Nephron progenitor cell (in vitro differentiated cells): ENCODE data around the gene RPTOR.

ENCODE experiments used
- DNase-seq: peaks from one replicate; pipeline ENCODE4 v3.0.0; 2021
- H3K27ac Mint-ChIP-seq: 2 replicates; pipeline ENCODE4 v1.8.0; 2021; ENCODE audit warnings: mild to moderate bottlenecking, moderate library complexity, mixed read lengths
- H3K27me3 Mint-ChIP-seq: 2 replicates; pipeline ENCODE4 v1.8.0; 2021; ENCODE audit warnings: mild to moderate bottlenecking, low read depth, mixed read lengths; ENCODE audit not compliant: poor library complexity
- H3K36me3 Mint-ChIP-seq: 2 replicates; pipeline ENCODE4 v1.8.0; 2021; ENCODE audit warnings: low read depth, mixed read lengths
- H3K4me1 Mint-ChIP-seq: 2 replicates; pipeline ENCODE4 v1.8.0; 2021; ENCODE audit warnings: mixed read lengths
- H3K4me3 Mint-ChIP-seq: 2 replicates; pipeline ENCODE4 v1.8.0; 2021; ENCODE audit warnings: mild to moderate bottlenecking, moderate library complexity, mixed read lengths
- H3K9me3 Mint-ChIP-seq: 2 replicates; pipeline ENCODE4 v1.8.0; 2021; ENCODE audit warnings: mild to moderate bottlenecking, moderate library complexity, mixed read lengths
- TF ChIP-seq, protein P1 (sequence below): fragments of 200-600 bp; sonication (generic); IDR thresholded peaks from 2 replicates; pipeline ENCODE4 v1.5.0; 2021; ENCODE audit warnings: antibody characterized with exemption

The RPTOR gene

DNA sequence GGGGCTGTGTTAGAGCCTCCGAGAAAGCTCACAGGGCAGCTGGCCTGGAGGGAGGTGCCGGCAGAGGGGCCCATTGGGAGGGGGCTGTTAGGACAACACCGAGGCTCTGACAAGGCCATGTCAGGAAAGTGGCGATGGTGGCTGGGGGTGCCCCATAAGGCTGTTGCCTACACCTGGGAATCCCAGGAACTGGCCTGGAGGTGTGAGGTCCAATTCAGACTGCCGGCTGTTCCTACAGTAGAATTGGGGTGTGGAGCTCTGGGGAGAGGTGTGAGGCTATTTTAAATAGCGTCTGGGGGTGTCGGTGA lies 292.0 kb downstream of the RPTOR start:
- Mint-ChIP-seq H3K27ac (peak overlapping the region; percentile 71), H3K27me3 (peaks cover 8% of the 10 kb centered on the region), H3K9me3 (peaks cover 2% of the 10 kb centered on the region), H3K4me3 (no peak overlapping the region), H3K4me1 (peaks cover 64% of the 10 kb centered on the region), H3K36me3 (peaks cover 17% of the 10 kb centered on the region)
- TF ChIP-seq, protein P1, sequence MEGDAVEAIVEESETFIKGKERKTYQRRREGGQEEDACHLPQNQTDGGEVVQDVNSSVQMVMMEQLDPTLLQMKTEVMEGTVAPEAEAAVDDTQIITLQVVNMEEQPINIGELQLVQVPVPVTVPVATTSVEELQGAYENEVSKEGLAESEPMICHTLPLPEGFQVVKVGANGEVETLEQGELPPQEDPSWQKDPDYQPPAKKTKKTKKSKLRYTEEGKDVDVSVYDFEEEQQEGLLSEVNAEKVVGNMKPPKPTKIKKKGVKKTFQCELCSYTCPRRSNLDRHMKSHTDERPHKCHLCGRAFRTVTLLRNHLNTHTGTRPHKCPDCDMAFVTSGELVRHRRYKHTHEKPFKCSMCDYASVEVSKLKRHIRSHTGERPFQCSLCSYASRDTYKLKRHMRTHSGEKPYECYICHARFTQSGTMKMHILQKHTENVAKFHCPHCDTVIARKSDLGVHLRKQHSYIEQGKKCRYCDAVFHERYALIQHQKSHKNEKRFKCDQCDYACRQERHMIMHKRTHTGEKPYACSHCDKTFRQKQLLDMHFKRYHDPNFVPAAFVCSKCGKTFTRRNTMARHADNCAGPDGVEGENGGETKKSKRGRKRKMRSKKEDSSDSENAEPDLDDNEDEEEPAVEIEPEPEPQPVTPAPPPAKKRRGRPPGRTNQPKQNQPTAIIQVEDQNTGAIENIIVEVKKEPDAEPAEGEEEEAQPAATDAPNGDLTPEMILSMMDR = no peak
- DNase-seq = no peak

DNA sequence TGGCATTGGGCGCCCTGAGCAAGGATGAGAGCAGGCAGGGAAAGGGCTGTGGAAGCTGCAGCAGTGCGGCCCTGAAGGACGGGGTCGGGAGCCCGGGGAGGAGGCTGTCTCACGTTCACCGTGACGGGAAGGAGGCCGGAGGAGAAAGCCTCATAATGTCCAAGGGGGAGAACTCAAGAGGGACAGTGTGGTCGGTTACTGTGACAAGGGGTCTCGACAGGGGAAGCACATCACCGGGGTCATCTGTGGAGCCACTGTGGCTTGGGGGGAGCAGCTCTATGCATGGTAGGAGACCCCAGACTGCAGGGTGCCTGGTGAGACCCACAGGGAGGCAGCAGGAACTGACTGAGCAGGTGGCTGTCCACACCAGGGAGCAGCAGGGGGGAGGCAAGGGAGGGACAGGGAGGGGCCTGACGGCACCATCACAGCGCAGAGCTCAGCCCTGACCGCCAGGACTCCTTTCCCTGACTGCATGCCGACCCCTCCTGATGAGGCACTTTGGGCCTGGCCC lies 292.4 kb downstream of the RPTOR start:
- H3K27me3 Mint-ChIP-seq = peaks cover 7% of the 10 kb centered on the region
- H3K36me3 Mint-ChIP-seq = peaks cover 15% of the 10 kb centered on the region
- H3K27ac Mint-ChIP-seq = peak overlapping the region; percentile 71
- TF ChIP-seq, protein P1 = no peak
- H3K9me3 Mint-ChIP-seq = no peaks in the 10 kb centered on the region
- peaks cover 60% of the 10 kb centered on the region for H3K4me1 Mint-ChIP-seq
- no peak overlapping the region for H3K4me3 Mint-ChIP-seq
- no peak for DNase-seq

DNA sequence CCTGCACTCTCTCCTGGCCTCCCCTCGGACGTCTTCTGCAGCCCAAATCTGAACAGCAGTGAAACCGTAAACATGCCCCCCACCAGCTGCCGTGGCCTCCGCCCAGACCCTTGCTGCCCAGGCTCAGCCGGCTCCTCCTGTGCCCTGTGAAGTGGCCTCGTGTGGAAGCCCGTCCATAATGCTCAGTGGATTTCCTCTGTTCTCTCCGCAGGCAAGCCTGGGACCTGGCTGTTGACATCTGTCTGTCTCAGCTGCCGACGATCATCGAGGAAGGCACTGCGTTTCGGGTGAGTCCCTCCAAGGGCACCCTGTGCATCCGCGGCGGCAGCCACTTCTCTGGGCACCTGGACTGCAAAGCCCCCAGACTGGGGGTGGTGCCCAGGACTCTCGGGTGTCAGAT lies 293.1 kb downstream of the RPTOR start:
- Mint-ChIP-seq H3K27me3 (peaks cover 9% of the 10 kb centered on the region), H3K36me3 (peaks cover 15% of the 10 kb centered on the region), H3K9me3 (no peaks in the 10 kb centered on the region), H3K4me3 (no peak overlapping the region), H3K4me1 (peaks cover 58% of the 10 kb centered on the region), H3K27ac (no peak overlapping the region)
- TF ChIP-seq, protein P1 = no peak
- DNase-seq = no peak

DNA sequence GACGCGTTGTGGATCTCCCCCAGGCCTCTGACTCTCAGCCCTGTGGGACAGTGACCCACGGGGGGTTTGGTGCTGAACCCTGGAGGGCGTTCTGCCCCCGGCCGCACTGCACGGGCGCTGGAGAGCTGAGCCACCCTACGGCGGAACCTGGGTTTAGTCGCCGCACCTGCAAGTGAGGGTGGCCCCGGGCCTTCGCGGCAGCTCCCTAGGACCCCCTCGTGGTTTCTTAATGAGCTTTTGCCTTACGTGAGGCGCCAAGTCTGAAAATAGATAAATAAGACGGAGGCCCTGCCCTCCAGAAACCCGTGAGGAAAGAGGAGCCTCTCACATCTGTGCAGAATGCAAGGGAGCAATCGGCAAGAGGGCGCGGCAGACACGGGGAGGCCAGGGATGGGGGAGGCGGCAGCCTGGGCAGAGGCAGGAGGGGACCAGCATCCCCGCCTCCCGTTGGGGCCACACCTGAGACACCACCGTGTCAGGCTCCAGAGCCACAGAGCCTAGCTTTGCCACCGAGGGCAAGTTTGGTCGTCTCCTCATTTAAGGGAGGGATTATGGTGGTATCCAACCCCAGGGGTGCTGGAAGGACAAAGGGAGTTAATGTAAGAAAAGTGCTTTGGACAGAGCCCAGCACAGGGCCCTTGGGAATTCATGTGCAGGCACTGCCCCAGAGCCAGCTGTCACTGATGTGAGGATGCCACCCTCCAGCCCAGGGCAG lies 293.8 kb downstream of the RPTOR start:
- H3K27me3 Mint-ChIP-seq = peaks cover 8% of the 10 kb centered on the region
- H3K9me3 Mint-ChIP-seq = no peaks in the 10 kb centered on the region
- H3K36me3 Mint-ChIP-seq = peaks cover 15% of the 10 kb centered on the region
- peaks cover 54% of the 10 kb centered on the region for H3K4me1 Mint-ChIP-seq
- no peak for DNase-seq
- peak overlapping the region; percentile 25 for H3K27ac Mint-ChIP-seq
- no peak overlapping the region for H3K4me3 Mint-ChIP-seq
- TF ChIP-seq, protein P1 = no peak

DNA sequence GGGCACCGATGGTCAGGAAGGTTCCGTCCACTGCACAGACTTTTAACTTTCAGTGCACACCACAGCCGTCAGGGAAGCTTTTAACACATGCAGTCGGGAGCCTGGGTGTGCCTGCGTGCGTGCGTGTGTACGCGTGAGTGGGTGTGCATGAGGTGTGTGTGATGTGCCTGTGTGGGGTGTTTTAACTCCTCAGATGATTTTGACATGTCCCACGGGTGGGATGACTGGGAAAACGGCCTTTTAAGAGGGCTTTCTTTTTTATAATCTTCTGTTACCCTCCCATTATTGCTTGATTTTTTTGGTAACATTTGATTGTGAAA lies 294.3 kb downstream of the RPTOR start:
- H3K27ac Mint-ChIP-seq = no peak overlapping the region
- TF ChIP-seq, protein P1 = no peak
- H3K27me3 Mint-ChIP-seq = peaks cover 10% of the 10 kb centered on the region
- peaks cover 15% of the 10 kb centered on the region for H3K36me3 Mint-ChIP-seq
- DNase-seq = no peak
- H3K4me1 Mint-ChIP-seq = peaks cover 52% of the 10 kb centered on the region
- H3K9me3 Mint-ChIP-seq = no peaks in the 10 kb centered on the region
- no peak overlapping the region for H3K4me3 Mint-ChIP-seq

DNA sequence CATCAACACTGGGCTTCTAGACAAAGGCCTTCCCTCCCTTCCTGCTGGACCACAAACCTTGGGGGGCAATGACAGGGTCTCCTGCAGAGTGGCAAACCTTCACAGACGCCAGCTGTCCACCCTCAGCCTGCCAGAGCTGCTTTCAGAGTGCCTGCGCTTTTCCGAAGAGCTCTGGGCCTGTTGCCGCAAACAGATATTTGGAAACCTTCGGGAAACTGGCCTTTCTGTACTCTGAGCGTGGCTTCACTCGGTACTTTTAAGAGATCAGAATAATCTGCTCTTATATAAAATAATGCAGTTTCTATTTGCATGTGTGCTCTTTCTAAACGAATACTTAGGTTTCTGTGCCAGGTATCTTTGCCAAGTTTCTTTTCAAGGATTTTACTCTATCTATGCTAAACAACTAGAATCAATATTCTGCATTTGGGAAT lies 294.9 kb downstream of the RPTOR start:
- Mint-ChIP-seq H3K27me3 (peaks cover 10% of the 10 kb centered on the region), H3K4me1 (peaks cover 52% of the 10 kb centered on the region), H3K36me3 (peaks cover 15% of the 10 kb centered on the region), H3K9me3 (no peaks in the 10 kb centered on the region), H3K27ac (no peak overlapping the region), H3K4me3 (no peak overlapping the region)
- TF ChIP-seq, protein P1 = no peak
- no peak for DNase-seq
